ENCODE results near the gene CTNND2. TPM values are rescaled to one million over a fixed set of nuclear protein-coding genes. Genes with fewer than 3 reads are reported as not detected.

The CTNND2 gene
- total RNA-seq, 1 experiment from 2014 or later = not detected

GRCh38 chr5:11383506-11384095, 520.6 kb downstream of the CTNND2 start:
- H3K9me3 ChIP-seq (ENCODE audit: low read depth, low read length, poor library complexity, severe bottlenecking) = no peaks in the 10 kb centered on the region
- no peaks in the 10 kb centered on the region for H3K4me1 ChIP-seq (ENCODE audit: insufficient read depth, low read length, poor library complexity, severe bottlenecking)
- TF ChIP-seq, protein P1, sequence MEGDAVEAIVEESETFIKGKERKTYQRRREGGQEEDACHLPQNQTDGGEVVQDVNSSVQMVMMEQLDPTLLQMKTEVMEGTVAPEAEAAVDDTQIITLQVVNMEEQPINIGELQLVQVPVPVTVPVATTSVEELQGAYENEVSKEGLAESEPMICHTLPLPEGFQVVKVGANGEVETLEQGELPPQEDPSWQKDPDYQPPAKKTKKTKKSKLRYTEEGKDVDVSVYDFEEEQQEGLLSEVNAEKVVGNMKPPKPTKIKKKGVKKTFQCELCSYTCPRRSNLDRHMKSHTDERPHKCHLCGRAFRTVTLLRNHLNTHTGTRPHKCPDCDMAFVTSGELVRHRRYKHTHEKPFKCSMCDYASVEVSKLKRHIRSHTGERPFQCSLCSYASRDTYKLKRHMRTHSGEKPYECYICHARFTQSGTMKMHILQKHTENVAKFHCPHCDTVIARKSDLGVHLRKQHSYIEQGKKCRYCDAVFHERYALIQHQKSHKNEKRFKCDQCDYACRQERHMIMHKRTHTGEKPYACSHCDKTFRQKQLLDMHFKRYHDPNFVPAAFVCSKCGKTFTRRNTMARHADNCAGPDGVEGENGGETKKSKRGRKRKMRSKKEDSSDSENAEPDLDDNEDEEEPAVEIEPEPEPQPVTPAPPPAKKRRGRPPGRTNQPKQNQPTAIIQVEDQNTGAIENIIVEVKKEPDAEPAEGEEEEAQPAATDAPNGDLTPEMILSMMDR (conservative IDR thresholded peaks at IDR 0.05; ENCODE audit: low read depth, low read length) = no peak
- no peak for TF ChIP-seq EZH2 (IDR thresholded peaks at IDR 0.05; ENCODE audit: borderline replicate concordance, low read depth, low read length, poor library complexity, severe bottlenecking)
- BruUV-seq (replicated peaks) = no TSS peak
- ChIA-PET CTCF (no interaction called here), POLR2A (ENCODE audit: low non-redundant PET) (no interaction called here)
- no peak overlapping the region for H3K27ac ChIP-seq (ENCODE audit: low read depth, low read length, poor library complexity, severe bottlenecking)
- intact Hi-C loops (cut with micrococcal nuclease; ENCODE audit: unreplicated experiment) = no loop called here
- H3K36me3 ChIP-seq (ENCODE audit: insufficient read depth, low read length, poor library complexity, severe bottlenecking) = no peaks in the 10 kb centered on the region
- peaks cover 22% of the 10 kb centered on the region for H3K27me3 ChIP-seq (replicated peaks; ENCODE audit: insufficient read depth, low read depth, low read length, poor library complexity)
- H3K4me3 ChIP-seq (ENCODE audit: low read depth, low read length, poor library complexity, severe bottlenecking) = no peak overlapping the region
- DNase-seq (ENCODE audit: low spot score) = no peak

DNA sequence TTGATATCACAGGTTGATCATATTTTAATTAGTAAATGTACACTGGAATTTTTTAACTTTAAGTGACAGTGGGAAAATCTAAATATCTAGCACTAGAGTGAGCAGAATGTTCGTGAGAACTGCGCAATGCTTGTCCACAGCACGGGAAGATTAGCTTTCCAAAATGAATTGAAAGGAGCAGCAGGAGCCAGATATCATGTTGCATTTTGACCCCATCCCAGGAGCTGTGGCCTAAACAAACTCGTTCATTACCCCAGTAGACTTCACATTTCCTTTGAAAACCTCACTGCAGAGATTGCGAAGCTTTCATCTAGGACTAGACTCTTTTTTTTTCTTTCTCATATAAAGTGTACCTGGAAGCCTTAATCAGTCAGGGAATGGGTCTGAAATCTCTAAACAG, 525.8 kb downstream of the CTNND2 start:
- no peaks in the 10 kb centered on the region for H3K27me3 ChIP-seq (replicated peaks; ENCODE audit: insufficient read depth, low read depth, low read length, poor library complexity)
- no peaks in the 10 kb centered on the region for H3K36me3 ChIP-seq (ENCODE audit: insufficient read depth, low read length, poor library complexity, severe bottlenecking)
- ChIA-PET CTCF (no interaction called here), POLR2A (ENCODE audit: low non-redundant PET) (no interaction called here)
- H3K27ac ChIP-seq (ENCODE audit: low read depth, low read length, poor library complexity, severe bottlenecking) = no peak overlapping the region
- no peak for DNase-seq (ENCODE audit: low spot score)
- H3K4me3 ChIP-seq (ENCODE audit: low read depth, low read length, poor library complexity, severe bottlenecking) = no peak overlapping the region
- no peaks in the 10 kb centered on the region for H3K4me1 ChIP-seq (ENCODE audit: insufficient read depth, low read length, poor library complexity, severe bottlenecking)
- no TSS peak for BruUV-seq (replicated peaks)
- no peaks in the 10 kb centered on the region for H3K9me3 ChIP-seq (ENCODE audit: low read depth, low read length, poor library complexity, severe bottlenecking)
- TF ChIP-seq EZH2 (IDR thresholded peaks at IDR 0.05; ENCODE audit: borderline replicate concordance, low read depth, low read length, poor library complexity, severe bottlenecking) = no peak
- TF ChIP-seq, protein P1 (conservative IDR thresholded peaks at IDR 0.05; ENCODE audit: low read depth, low read length) = no peak
- intact Hi-C loops (cut with micrococcal nuclease; ENCODE audit: unreplicated experiment) = no loop called here

GRCh38 chr5:11377896-11378295, 526.4 kb downstream of the CTNND2 start:
- POLR2A ChIA-PET (ENCODE audit: low non-redundant PET) = no interaction called here
- no peak overlapping the region for H3K27ac ChIP-seq (ENCODE audit: low read depth, low read length, poor library complexity, severe bottlenecking)
- H3K36me3 ChIP-seq (ENCODE audit: insufficient read depth, low read length, poor library complexity, severe bottlenecking) = no peaks in the 10 kb centered on the region
- no peaks in the 10 kb centered on the region for H3K9me3 ChIP-seq (ENCODE audit: low read depth, low read length, poor library complexity, severe bottlenecking)
- intact Hi-C loops (cut with micrococcal nuclease; ENCODE audit: unreplicated experiment) = no loop called here
- TF ChIP-seq, protein P1 (conservative IDR thresholded peaks at IDR 0.05; ENCODE audit: low read depth, low read length) = no peak
- no peak for TF ChIP-seq EZH2 (IDR thresholded peaks at IDR 0.05; ENCODE audit: borderline replicate concordance, low read depth, low read length, poor library complexity, severe bottlenecking)
- H3K4me3 ChIP-seq (ENCODE audit: low read depth, low read length, poor library complexity, severe bottlenecking) = no peak overlapping the region
- CTCF ChIA-PET = no interaction called here
- no peak for DNase-seq (ENCODE audit: low spot score)
- no peaks in the 10 kb centered on the region for H3K27me3 ChIP-seq (replicated peaks; ENCODE audit: insufficient read depth, low read depth, low read length, poor library complexity)
- BruUV-seq (replicated peaks) = no TSS peak
- H3K4me1 ChIP-seq (ENCODE audit: insufficient read depth, low read length, poor library complexity, severe bottlenecking) = no peaks in the 10 kb centered on the region

Data from A673 (cell line).